ENCODE results near the gene CRTAC1.

The CRTAC1 gene

DNA sequence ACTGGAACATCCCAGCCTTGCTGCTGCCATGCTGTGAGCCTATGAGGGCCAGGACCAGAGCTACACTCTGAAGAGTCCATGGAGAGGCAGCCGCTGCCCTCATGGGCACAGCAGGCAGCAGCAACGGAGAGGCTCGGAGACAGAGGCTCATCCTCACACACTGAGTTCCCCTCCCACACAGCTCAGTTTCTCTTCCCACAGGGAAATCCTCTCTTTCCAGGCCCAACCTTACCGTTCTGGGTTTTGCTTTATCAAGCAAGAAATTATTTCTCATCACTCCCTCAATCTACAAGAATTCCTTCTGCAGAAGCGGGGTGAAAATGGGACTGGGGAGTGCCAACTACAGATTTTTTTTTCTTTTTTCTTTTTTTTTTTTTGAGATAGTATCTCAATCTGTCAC, 144.1 kb downstream of the CRTAC1 start:
- TF ChIP-seq, protein P1, sequence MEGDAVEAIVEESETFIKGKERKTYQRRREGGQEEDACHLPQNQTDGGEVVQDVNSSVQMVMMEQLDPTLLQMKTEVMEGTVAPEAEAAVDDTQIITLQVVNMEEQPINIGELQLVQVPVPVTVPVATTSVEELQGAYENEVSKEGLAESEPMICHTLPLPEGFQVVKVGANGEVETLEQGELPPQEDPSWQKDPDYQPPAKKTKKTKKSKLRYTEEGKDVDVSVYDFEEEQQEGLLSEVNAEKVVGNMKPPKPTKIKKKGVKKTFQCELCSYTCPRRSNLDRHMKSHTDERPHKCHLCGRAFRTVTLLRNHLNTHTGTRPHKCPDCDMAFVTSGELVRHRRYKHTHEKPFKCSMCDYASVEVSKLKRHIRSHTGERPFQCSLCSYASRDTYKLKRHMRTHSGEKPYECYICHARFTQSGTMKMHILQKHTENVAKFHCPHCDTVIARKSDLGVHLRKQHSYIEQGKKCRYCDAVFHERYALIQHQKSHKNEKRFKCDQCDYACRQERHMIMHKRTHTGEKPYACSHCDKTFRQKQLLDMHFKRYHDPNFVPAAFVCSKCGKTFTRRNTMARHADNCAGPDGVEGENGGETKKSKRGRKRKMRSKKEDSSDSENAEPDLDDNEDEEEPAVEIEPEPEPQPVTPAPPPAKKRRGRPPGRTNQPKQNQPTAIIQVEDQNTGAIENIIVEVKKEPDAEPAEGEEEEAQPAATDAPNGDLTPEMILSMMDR (IDR thresholded peaks at IDR 0.05; ENCODE audit: low read depth, low read length) = no peak

DNA sequence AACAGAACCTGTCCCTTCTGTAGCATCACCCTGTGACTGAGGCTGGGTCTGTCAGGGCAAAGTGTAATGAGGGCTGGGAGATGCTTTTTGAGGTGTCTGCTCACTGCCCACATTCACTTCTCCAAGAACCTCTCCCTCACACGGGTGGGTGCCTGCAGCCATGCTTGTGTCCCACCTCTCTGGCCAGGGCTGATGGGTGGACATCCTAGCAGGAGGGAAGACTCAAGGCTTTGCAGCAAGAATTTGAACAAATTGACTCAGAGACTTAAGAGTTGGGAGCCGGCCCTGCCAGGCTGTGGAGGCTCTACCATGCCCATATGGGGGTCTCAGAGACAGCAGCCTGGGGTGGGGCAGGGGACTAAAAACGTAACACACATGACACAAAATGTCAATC, 147.3 kb downstream of the CRTAC1 start:
- no peak for DNase-seq (ENCODE audit: extremely low read depth, low read depth)
- TF ChIP-seq, protein P1 (IDR thresholded peaks at IDR 0.05; ENCODE audit: low read depth, low read length) = no peak

More for the DNA sequence above, 144.1 kb downstream of the CRTAC1 start:
- no peak for DNase-seq (ENCODE audit: extremely low read depth, low read depth)

DNA sequence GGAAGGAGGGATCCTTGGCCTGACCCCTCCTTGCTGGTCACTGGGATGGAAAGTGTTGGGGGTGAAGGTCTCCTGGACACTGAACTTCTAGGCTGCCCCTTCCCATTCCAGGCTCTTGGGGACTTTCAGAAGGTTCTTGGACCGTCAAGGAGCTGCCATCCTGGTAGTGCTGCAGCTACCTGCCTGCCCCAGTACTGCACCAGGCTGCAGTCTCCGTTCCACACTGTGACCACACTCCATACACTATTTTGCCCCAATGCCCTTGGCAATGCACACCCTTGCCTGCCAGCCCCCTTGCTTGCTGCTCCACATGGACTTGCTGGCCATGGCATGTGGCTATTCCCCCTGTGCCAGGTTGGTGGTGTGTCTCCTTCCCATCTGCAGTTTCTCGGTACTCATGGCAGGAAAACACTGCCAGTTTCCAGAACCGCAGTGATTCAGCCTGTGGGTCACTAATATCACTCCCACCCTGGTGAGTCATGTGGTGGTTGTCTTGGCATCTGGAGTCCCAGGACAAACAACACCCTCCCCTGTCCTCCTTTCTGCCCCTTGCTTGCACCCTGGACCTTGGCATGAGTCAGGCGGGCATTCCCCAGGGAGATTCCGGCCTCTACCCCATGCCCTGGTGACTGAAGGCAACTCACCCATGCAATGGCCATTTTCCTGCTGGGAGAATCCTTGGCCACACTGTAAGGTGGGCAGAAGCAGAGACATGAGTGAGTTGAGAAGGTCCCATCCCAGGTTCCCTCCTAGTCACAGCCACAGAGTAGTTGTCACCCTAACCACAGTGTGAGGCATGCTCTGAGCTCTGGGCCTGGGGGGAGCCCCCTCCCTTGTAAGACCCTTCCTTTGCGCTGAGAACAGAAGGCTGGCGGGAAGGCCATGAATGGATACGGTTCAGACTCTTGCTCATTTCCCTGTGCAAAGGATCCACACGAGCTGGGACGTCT, 148.0 kb downstream of the CRTAC1 start:
- DNase-seq (ENCODE audit: extremely low read depth, low read depth) = peak; percentile 4
- TF ChIP-seq, protein P1 (IDR thresholded peaks at IDR 0.05; ENCODE audit: low read depth, low read length) = no peak

DNA sequence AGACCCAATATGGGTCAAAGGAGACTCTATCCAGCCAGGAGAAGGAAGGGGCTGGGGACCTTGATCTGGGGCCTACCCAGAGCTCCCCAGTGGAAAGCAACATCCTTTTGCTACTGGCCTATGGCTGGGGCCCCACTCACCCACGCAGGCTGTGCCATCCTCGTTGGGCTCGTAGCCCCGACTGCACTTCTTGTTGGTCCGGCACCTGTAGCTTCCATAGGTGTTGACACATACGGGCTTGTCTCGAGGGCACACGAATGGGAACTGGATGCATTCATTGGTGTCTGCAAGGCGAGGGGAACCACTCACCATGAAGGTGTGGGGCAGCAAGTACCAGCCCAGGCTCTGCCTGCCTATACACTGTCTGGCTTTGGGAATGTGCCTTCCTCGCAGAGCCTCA, 150.3 kb downstream of the CRTAC1 start:
- no peak for DNase-seq (ENCODE audit: extremely low read depth, low read depth)

DNA sequence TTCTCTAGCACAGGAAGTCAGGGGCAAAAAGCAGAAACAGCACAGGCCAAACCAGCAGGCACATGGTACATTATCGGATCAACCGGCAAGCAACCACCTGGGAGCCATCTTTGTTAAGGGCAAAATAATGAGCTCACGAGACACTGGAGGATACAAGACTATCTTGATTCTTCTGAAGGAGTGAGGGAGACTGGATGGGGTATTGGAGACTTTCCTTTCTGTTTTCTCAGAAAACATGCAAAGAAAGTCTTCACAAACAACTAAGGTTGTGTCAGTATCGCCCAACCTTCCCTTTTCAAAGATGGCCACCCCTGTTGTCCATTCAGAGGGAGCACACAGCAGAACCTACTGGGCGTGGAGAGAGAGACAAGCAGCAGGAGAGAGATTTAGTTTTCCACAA, 151.2 kb downstream of the CRTAC1 start:
- no peak for DNase-seq (ENCODE audit: extremely low read depth, low read depth)
- TF ChIP-seq, protein P1 (IDR thresholded peaks at IDR 0.05; ENCODE audit: low read depth, low read length) = no peak

More for the DNA sequence above, 150.3 kb downstream of the CRTAC1 start:
- TF ChIP-seq, protein P1 (IDR thresholded peaks at IDR 0.05; ENCODE audit: low read depth, low read length) = no peak

DNA sequence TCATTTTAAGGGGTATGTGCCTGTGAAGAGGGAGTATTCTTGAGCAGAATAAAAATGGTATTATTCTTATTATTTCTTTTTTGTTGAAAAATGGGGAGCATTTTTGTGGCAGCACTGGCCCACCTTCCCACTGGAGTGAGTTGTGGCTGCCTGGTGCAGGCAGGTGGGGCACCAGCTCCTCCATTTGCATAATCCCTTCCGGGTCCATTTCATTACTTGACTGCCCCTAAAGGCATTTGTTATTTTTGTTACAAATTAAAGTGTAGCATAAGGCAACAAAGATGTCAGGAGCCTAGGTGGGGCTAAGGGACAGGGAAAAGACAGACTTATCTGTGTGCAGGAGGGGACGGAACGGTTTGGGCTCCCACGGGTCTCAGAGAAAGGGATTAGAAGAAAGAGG, 154.0 kb downstream of the CRTAC1 start:
- DNase-seq (ENCODE audit: extremely low read depth, low read depth) = no peak
- TF ChIP-seq, protein P1 (IDR thresholded peaks at IDR 0.05; ENCODE audit: low read depth, low read length) = no peak

DNA sequence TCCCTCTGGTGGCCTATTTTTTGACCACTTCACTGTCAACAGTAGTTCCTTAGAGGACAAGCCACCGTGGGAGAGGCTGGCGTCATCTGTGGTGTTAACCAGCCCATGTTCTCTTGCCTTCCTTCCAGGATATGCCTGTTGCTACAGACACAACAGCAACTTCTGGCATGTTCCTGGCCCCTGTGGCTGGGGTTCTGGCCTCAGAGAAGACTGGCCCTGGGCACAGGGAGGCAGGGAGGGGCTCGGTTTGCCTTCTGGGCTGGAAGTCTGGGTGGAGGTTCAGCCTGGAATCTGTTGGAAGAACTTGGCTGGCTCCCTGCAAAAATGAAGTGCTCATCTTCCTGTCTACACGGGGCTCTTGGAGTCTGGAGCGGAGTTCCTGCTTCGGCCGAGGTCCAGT, 155.0 kb downstream of the CRTAC1 start:
- TF ChIP-seq, protein P1 (IDR thresholded peaks at IDR 0.05; ENCODE audit: low read depth, low read length) = no peak
- DNase-seq (ENCODE audit: extremely low read depth, low read depth) = no peak
